Posterior cingulate gyrus (tissue), 11 donors: Measurements from ENCODE around the gene AFF3.

ENCODE experiments used
- DNase-seq, 10 donors: peaks; one replicate each; pipeline versions ENCODE4 v3.0.0 to v3.0.0-alpha.2; 2020 to 2021; ENCODE audit warnings: mixed read lengths in 3 of 10
- intact Hi-C: fragments of 100-400 bp; cut with DNase I; formaldehyde crosslinking; loops from one replicate; pipeline ENCODE4 v1.15.1; 2023

AFF3 gene

DNA sequence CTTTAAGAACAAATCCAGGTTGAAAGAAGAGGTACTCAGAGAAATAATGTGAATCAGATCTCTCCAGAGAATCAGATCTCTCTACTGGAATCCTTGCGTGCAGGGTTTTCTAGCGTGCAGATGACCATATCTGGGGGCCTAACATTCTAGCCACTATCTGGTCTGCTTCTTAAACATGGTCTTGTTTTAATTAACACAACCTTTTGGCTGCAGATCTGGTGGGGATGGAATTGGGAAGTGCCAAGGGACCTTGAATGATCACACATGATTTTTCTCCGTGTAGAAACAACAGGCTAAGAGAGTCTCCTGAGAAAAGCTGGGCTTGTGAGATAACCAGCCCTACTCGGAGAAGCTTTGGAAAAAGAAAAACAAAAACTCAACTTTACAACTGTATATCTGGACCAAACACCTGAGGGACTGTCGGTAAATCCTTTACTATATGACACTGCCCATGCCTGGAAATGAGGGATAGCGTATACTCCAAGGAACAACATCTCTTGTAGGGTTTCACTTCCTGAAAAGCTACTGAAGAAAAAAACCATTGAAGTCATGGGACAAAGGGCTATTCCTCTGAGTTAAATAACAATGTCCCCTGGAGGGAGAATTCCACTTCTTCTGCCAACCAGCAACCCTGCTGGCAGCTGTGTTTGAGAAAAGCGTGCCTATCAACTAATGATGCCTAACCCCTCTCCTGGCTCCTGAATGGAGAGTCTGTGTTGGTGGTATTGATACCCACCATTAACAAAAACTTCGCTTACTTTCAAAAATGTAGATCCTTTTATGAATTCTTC is 481.6 kb downstream of the AFF3 start:
- DNase-seq, result no peak
- intact Hi-C loops, result no loop called here

DNA sequence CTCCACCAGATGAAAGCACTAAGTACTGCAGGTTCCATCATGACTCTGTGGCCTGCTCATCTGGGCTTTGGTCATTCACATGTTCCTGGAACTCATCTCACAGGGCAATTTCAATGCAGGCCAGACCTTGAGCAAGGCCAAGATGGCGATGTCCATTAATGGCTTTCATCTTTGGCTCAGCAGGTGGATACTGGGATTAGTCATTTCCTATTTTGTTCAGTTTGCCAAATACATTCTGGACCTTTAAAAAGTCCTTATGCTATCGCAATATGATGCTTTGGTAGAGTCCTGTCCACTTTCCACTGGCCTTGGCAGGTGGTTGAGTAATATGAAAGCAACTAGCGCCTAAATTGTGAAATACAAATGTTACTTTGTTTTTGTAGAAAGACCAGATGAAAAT is 482.5 kb downstream of the AFF3 start:
- intact Hi-C loops, result no loop called here

DNA sequence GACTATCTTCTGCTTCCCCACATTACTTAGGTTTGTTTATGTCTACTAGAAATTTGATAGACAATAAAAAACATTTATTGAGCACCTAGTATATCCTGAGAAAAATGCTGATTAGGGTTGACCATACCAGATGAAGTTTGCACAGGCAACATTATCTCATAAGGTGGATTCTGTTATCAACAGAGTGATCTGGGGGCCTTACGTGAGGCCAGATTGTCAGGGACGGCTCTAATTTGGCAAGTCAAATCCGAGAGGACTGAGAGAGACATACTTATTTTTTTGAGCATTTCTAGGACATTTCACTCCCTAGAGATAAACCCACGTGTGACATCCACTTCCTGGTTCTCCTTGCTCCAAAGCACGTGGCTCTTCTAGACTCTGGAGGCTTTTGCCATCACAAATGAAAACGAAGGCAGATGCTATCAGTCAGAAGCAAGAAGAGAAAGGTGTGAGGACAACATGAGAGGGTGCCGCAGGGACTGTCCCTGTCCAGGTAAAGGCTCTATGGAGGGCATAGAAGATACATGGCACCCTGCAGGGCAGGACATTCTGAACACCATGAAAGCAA is 484.6 kb downstream of the AFF3 start:
- intact Hi-C loops, result no loop called here
- no peak for DNase-seq

More for the DNA sequence above, 482.5 kb downstream of the AFF3 start:
- DNase-seq, result no peak

DNA sequence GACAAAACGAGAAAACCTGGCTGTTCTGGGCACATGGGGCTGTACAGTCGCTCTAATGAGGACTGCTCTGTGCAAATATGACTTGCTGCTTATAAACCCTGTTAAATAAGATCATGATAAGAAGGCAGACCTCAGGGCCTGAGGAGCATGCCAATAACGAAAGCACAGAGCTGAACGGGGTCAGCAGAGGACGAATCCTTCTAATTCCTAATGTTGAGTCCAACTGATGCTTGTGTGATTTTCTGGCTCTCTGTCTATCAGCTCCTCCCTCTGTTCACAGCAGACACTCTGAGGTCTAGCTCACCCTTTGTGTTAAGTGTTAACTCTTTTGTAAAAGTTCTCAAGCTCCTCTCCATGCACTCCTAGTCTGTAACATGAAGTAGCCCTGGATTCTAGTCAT is 485.4 kb downstream of the AFF3 start:
- DNase-seq, result no peak
- intact Hi-C loops, result no loop called here

DNA sequence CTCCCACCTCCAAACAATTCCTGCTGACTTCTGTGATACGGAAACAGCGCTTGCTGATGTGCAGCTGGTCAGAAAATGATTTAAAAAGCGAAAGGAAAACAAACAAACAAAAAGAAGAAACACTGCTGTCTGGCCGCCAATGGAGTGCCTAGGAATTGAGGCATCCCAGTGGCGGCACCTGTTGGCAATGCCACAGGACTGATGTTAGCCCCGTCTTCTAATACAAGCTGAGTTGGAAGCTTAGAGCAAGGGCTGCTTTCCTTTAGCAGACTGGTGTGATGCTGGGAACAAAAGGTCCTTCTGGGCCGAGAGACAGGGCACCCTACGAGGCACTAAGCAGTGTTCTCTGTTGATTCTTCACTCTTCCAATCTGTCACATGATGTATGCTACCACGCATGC is 489.0 kb downstream of the AFF3 start:
- no peak for DNase-seq
- intact Hi-C loops, result no loop called here

DNA sequence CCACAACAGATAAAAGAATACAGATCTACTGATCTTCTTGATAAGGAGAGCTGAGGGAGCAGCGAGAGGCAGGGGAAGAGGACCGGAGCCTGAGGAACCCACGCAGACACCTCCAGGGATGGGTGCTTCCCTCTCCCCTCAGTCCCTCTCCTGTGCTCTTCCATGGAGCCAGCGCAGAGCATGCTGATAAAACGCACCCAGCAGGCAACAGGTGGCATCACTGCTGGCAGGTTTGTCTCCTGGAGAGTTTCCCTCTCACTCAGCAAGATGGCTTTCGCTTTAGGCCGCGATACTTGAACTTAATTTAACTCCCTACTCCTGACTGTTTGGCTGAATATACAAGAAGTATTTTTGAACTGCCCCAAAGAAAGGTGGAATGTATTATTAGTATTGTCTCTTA is 489.5 kb downstream of the AFF3 start:
- DNase-seq, result no peak
- intact Hi-C loops, result no loop called here

DNA sequence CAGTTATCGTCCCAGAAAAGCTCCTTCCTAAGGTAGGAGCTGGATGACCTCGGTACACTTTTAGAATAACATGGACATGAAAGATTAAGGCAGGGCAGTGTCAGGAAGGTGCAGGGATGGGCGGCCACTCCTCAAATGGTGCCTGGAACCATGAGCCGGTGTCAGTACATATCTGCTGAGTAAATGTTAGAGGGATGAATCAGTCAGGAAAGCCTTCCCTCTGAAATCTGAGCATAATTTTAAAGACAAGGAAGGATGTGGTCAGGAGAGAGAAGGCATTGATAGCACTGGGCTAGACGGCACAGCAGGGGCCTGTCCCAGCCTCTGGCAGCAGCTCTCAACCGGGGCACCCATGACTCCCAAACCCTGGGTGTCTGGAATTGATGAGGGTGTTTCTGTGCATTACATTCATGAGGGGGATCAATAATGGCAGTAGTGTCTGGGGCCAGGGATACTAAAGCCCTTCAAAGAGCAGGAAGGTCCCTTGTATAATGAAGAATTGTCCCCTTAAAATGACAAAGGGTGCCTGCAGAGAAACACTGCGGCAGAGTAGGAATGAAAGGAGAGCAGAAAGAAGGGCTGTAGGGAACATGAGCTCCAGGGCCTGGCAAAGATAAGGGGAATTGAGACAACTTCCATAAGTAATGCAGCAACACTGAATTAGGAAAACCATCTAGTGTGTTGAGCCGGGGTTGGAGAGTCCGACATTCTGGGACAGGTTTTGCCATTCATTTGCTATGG is 490.3 kb downstream of the AFF3 start:
- no peak for DNase-seq
- intact Hi-C loops, result no loop called here

DNA sequence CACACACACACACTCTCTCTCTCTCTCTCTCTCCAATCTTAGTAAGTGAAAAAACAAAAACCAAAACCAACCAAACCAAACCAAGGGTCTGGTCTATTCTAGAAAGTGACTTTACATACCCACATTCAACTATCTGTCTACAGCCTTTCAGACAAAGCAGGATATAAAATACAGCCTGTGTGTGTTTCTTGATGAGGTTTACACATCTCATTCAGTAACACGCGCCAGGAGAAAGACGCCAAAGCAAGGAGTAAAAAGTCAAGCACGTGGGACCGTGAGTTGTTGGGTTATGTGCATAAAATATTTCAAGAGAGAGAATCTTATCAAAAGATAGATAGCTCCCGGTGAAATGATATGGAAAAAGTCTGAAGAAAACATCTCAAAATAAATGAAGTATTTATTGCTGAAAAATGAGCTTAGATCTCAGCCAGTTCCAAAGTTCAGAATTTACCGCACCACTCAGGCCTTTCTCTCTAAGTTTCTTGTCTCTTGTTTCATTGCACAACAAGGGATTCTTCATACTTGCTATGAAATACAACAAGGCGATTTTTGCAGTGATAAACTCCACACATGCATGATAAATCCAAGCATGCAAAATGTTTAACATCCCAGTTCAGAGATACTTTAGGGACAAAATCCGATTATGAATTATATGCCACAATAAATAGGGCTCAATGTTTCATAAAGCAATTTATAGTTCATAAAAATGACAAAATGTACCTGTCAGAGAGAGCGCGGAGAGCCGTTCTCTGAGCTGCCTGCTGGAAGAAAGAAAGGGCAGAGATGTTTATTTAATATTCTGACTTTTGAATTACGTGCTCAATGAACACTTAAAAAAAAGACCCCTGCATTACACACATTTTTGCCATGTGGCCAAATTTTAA is 493.2 kb downstream of the AFF3 start:
- intact Hi-C loops, result no loop called here
- no peak for DNase-seq

DNA sequence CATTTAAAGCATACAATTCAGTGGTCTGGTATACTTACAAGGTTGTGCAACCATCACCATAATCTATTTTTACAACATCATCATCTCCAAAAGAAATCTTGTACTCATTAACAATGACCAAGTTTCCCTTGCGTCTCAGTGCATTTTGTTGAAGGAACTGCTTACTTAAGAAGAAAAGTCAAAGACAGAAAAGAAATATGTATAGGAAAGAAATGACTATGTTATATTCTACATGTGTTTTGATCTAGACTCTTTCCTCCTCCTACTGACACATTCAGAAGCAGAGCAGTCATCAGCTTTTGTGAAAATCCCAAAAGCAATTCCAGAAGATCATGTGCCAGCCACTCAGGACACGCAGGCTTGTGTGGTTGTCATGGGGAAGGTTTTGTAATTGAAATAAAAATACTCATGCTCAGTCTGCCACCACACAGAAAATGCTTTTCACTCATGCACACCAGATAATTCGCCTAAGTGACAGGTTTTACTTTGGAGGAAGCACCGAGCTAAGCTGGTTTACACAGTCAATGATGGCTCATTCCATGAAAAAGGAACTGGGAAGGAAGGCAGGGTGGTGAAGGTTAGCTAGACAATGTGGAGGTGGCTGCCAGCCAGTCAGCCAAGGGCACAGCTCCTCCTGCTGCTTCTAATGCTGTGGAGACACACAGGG is 494.1 kb downstream of the AFF3 start:
- DNase-seq, result peak in 2 of 10 donors; percentile 28 to 39
- intact Hi-C loops, result no loop called here

DNA sequence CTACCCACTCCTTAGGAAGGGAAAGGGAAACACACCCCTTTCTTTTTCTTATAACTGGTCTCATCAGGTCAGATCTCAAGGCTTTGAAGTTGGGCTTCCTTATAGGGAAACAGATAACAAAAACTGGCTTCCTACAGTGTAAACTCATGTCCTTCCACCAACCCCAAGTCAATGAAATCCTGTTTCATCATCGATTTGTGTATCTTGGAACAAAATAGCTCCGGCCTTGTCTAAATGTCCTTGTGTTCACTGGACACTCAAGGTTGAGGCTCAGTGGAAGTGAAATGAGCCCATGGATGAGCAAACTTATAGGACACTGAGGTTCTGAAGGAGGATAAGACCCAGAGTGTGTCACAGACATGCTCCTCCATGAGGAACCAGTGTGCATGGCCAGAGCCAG is 496.4 kb downstream of the AFF3 start:
- DNase-seq, result no peak
- intact Hi-C loops, result no loop called here

DNA sequence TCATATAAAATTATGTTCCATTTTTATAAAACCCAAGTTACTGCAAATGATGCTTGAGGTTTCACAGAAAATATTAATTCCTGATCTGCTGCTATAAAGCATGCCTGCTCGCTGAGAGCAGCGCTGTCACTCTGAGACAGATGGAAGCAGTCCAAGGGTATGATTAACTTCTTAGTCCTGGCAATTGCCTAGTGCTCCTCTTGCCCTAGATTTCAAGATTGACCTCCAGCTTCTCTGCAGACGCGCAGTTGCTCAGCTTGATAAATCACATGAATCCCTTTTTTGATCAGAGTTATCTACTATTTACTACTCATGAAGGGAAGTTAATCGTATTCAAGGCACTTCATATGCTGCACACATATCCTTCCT is 498.0 kb downstream of the AFF3 start:
- no peak for DNase-seq
- intact Hi-C loops, result no loop called here

DNA sequence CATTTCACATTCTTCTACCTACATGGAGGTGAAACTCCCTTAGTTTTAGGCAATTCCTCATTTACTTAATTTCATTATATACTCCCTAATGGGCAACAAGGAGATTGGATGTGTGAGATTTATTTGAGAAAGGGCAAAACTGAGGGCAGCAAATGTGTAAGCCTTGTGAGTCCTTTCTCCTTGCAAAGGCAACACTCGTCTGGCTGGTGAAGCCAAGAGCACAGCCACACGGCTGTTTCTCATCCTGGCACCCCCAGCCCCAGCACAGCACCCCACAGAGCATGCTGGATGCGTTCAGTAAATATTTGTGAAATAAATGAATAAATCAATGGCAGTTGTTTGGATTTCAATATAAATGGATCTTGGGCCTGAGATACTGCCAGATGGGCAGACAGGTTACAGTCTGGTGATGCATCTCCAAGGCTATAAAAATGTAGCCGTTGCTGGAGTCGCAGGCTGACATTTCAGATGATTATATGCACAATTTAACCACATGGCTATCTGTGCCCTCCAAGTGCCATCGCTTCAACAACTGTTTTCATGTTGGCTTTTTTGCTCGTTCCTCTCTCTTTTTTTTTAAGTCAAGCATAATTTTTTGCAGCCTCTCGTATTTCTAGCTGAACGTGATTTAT is 498.5 kb downstream of the AFF3 start:
- no peak for DNase-seq
- intact Hi-C loops, result no loop called here

DNA sequence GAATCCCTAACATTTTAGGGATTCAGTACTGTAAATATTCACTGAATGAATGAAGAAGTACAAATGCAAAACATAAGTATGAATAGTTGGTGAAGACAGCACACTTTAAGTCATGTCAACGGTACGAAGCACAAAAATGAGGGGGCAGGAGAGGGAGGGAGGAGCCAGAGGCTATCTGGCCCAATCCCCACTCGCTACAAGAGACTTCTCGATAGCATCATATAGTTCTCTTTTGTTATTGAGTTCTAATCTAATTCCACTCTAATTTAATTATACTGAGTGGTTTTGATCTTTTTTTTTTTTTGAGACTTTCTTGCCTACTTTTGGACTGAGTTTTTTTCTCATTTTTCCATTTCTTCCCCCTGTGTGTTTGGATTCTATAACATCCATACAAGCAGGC is 500.4 kb downstream of the AFF3 start:
- intact Hi-C loops, result no loop called here

DNA sequence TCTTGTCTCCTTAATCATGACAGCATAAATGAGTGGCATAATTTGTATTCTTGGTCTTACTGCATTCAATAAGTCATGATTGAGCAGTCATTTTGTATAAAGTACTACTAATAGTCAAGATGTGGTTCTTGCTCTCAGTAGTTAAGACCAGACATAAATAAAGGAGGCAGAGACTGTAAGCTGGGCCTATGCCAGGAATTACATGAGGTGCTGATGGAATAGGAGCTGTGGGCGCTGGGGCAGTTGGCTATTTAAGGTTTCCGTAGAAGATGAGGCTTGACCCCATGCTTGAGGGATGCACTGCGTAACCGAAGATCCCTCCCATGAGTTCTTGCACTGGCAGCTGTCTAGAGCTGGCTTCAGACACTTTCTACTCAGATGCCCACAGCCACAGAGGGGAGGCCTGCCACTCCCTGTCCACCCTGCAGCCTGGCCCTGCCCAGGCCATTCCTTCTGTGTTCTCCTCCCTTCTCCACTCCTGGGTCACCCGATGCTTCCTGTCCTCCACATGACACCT is 501.7 kb downstream of the AFF3 start:
- DNase-seq, result no peak
- intact Hi-C loops, result no loop called here

More for the DNA sequence above, 500.4 kb downstream of the AFF3 start:
- no peak for DNase-seq

DNA sequence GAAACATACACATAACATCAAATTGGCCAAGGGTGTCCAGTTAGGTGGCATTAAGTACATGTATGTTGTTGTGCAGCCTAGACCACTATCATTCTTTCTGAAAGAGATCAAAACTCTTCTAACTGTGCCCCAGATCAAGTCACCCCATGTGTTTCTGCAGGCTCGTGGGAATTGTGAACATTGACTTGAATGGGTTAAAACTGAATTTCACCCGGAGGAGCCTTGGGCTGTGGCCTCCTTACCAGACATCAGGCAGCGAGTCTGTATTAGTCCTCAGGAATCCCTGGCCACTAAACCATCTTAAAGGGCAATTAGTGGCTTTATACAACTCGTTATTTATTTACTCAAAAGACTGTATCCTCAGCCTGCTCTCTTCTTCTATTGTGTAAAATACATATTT is 503.6 kb downstream of the AFF3 start:
- intact Hi-C loops, result no loop called here
- no peak for DNase-seq

DNA sequence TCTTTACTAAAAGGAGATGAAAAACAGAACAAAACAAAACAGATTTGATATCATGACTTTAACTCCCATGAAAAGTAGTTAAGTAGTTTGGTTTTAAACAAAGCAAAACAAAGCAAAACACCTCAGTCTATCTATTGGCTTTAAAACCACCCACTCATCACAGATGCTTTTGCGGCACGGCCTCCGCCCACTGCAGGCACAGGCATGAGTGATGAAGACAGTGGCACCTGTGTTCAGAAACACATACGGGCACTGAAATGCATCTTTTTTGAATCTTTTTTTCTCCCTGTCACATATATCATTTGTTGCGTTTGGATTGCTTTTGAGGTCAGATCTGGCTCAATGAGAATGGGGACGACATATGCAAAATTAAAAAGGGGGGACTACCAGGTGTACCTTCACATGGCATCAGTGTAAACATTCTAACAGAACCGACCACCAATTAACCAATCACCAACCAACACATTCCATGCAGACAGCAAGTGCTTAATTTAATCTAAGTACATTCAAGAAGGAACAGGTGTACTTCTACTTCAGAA is 505.2 kb downstream of the AFF3 start:
- peak in 3 of 10 donors; percentile 21 to 87 (median 86) for DNase-seq
- intact Hi-C loops, result no loop called here

DNA sequence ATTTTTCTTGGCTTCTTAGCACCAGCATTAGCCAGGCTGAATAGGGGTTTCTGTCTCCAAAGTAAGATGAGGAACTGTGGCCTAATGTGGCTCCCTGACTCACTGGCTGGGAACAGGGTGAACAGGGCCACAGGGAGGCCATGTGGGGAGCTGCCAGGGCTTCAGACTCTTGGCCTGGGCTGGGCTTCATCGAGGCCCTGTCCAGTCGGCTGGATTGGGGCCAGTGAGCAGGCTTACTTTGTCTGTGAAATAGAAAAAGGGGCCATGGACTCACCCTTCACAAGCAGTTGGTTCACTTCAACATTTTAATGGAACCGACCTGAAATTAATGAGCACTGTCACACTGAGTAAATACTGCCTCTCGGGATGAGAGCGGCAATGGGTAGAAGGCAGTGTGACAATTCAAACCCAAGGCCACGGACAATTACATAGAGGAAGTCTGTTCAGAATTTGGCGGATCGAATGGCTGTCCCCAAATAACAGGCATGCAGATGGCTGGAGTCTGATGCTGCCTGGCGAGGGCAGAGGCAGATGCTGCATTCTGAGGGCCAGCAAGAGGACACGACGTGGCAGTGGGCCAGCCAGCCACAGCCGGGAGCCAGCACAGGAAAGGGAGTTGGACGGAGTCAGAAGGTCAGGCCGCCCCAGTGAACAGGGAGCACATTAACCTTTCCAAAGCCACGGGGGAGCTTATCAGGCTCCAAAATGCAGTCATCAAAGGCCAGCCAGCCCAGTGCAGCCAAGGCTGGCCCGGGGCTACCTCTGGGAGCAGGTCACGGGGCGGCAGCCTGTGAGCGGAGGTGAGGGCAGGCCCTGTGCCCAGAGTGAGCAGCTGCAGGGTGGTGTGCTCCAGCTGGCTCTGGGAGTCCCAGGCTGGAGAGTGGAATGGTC is 506.0 kb downstream of the AFF3 start:
- peak in 9 of 10 donors; percentile 33 to 92 (median 53) for DNase-seq
- intact Hi-C loops, result no loop called here

DNA sequence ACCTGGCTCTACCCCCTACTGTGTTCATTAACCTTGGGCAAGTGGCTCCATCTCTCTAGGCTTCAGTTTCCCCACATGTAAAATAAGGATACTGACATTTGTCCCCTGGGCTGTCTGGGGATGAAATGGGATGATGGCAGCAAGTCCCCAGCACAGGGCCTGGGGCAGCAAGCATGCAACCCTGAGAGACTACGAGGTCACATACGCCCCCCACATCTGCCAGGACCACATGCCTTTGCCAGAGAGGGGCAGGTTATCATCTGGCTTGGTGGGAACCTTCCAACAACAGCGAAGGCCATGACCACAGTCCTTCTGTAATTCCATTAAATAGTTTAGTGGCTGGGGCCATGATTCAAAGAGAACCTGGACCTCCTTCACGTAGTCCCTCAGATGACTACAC is 506.7 kb downstream of the AFF3 start:
- no peak for DNase-seq
- intact Hi-C loops, result no loop called here
